Measurements from ENCODE around the gene VPS29.

Gene VPS29

DNA sequence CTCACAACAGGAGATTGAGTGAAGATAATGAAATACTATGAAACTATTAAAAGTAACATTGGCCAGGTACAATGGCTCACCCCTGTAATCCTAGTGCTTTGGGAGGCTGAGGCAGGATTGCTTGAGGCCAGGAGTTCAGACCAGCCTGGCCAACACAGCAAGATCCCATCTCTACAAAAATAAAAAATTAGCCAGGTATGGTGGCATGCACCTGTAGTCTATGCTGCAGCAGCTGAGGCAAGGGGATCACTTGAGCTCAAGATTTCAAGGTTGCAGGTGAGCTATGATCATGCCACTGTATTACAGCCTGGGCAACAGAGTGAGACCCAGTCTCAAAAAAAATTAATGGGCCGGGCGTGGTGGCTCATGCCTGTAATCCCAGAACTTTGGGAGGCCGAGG, 15.1 kb upstream of the VPS29 start:
- no peak overlapping the region for H3K27ac ChIP-seq (replicated peaks)
- TF ChIP-seq GABPA (IDR thresholded peaks at IDR 0.05; ENCODE audit: low read depth) (no peak), CTCF (IDR thresholded peaks at IDR 0.05; ENCODE audit: insufficient read depth, low read length) (no peak), POLR2AphosphoS5 (IDR thresholded peaks at IDR 0.05; ENCODE audit: low read depth) (no peak), SPI1 (IDR thresholded peaks at IDR 0.05; ENCODE audit: borderline replicate concordance, low read depth) (no peak)
- TF ChIP-seq, protein P1, sequence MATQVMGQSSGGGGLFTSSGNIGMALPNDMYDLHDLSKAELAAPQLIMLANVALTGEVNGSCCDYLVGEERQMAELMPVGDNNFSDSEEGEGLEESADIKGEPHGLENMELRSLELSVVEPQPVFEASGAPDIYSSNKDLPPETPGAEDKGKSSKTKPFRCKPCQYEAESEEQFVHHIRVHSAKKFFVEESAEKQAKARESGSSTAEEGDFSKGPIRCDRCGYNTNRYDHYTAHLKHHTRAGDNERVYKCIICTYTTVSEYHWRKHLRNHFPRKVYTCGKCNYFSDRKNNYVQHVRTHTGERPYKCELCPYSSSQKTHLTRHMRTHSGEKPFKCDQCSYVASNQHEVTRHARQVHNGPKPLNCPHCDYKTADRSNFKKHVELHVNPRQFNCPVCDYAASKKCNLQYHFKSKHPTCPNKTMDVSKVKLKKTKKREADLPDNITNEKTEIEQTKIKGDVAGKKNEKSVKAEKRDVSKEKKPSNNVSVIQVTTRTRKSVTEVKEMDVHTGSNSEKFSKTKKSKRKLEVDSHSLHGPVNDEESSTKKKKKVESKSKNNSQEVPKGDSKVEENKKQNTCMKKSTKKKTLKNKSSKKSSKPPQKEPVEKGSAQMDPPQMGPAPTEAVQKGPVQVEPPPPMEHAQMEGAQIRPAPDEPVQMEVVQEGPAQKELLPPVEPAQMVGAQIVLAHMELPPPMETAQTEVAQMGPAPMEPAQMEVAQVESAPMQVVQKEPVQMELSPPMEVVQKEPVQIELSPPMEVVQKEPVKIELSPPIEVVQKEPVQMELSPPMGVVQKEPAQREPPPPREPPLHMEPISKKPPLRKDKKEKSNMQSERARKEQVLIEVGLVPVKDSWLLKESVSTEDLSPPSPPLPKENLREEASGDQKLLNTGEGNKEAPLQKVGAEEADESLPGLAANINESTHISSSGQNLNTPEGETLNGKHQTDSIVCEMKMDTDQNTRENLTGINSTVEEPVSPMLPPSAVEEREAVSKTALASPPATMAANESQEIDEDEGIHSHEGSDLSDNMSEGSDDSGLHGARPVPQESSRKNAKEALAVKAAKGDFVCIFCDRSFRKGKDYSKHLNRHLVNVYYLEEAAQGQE (IDR thresholded peaks at IDR 0.05; ENCODE audit: insufficient replicate concordance, low read depth) = no peak
- H3K4me3 ChIP-seq (replicated peaks; ENCODE audit: insufficient read depth, low read length) = no peak overlapping the region
- no peaks in the 10 kb centered on the region for H3K27me3 ChIP-seq (ENCODE audit: insufficient read depth, poor library complexity, severe bottlenecking)
- no peak for DNase-seq (ENCODE audit: low read depth in 1 of 2, low spot score in 1 of 2)

- no peak for DNase-seq (ENCODE audit: low read depth in 1 of 2, low spot score in 1 of 2)
- no peaks in the 10 kb centered on the region for H3K27me3 ChIP-seq (ENCODE audit: insufficient read depth, poor library complexity, severe bottlenecking)
- no peak overlapping the region for H3K27ac ChIP-seq (replicated peaks)
- TF ChIP-seq, protein P1 (IDR thresholded peaks at IDR 0.05; ENCODE audit: insufficient replicate concordance, low read depth) = no peak
- TF ChIP-seq POLR2AphosphoS5 (IDR thresholded peaks at IDR 0.05; ENCODE audit: low read depth) (no peak), CTCF (IDR thresholded peaks at IDR 0.05; ENCODE audit: insufficient read depth, low read length) (no peak), SPI1 (IDR thresholded peaks at IDR 0.05; ENCODE audit: borderline replicate concordance, low read depth) (no peak), GABPA (IDR thresholded peaks at IDR 0.05; ENCODE audit: low read depth) (no peak)
- no peak overlapping the region for H3K4me3 ChIP-seq (replicated peaks; ENCODE audit: insufficient read depth, low read length)
Measured at GRCh38 chr12:110514363-110514762, 12.5 kb upstream of the VPS29 start.

DNA sequence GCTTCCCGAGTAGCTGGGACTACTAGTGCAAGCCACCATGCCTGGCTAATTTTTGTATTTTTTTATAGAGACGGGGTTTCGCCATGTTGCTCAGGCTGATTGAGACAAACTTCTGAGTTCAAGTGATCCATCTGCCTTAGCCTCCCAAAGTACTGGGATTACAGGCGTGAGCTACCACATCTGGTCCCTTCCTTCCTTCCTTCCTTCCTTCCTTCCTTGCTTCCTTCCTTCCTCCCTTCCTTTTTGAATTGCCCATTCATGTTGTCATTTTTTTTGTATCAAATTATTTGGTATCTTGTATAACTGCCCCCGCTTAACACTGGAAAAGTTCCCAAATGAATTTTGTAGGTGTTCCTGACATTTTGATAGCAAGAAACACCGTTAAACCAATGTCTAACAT, 11.9 kb upstream of the VPS29 start:
- no peaks in the 10 kb centered on the region for H3K27me3 ChIP-seq (ENCODE audit: insufficient read depth, poor library complexity, severe bottlenecking)
- no peak for TF ChIP-seq SPI1 (IDR thresholded peaks at IDR 0.05; ENCODE audit: borderline replicate concordance, low read depth)
- no peak for TF ChIP-seq GABPA (IDR thresholded peaks at IDR 0.05; ENCODE audit: low read depth)
- TF ChIP-seq, protein P1 (IDR thresholded peaks at IDR 0.05; ENCODE audit: insufficient replicate concordance, low read depth) = no peak
- TF ChIP-seq POLR2AphosphoS5 (IDR thresholded peaks at IDR 0.05; ENCODE audit: low read depth) = no peak
- TF ChIP-seq CTCF (IDR thresholded peaks at IDR 0.05; ENCODE audit: insufficient read depth, low read length) = no peak
- H3K4me3 ChIP-seq (replicated peaks; ENCODE audit: insufficient read depth, low read length) = no peak overlapping the region
- no peak for DNase-seq (ENCODE audit: low read depth in 1 of 2, low spot score in 1 of 2)
- no peak overlapping the region for H3K27ac ChIP-seq (replicated peaks)
